HepG2 (cell line): ENCODE measurements around the gene MYL6B. TPM values are rescaled to one million over a fixed set of nuclear protein-coding genes. Genes with fewer than 3 reads are reported as not detected.

Experiments used
- AKAP8 ChIP-seq: sonication (generic); formaldehyde crosslinking; IDR thresholded peaks from 2 replicates; pipeline ENCODE4 v1.5.1; 2020; ENCODE audit warnings: mild to moderate bottlenecking, missing genetic modification reagents
- GABPB1 ChIP-seq: IDR thresholded peaks from 2 replicates; pipeline ENCODE4 v1.6.1; 2016; ENCODE audit warnings: mild to moderate bottlenecking, missing genetic modification reagents, moderate library complexity, missing compliant biosample characterization
- HOXA9 ChIP-seq: sonication (generic); formaldehyde crosslinking; IDR thresholded peaks from 2 replicates; pipeline ENCODE4 v1.8.1; 2022; ENCODE audit warnings: missing genetic modification reagents, mild to moderate bottlenecking, moderate library complexity, borderline replicate concordance
- LCORL ChIP-seq, 2 experiments: fragments of 450-650 bp in 1 of 2; sonication (generic) in 1 of 2; formaldehyde crosslinking in 1 of 2; IDR thresholded peaks; 2 replicates each; pipeline versions ENCODE4 v1.5.0 to v1.6.1; 2017 to 2020; ENCODE audit warnings: antibody characterized with exemption in 1 of 2, missing genetic modification reagents in 1 of 2
- NCOA2 ChIP-seq: sonication (generic); formaldehyde crosslinking; IDR thresholded peaks from 2 replicates; pipeline ENCODE4 v1.8.0; 2022; ENCODE audit warnings: inconsistent platforms
- PAX8 ChIP-seq: sonication (generic); formaldehyde crosslinking; IDR thresholded peaks from 2 replicates; pipeline ENCODE4 v1.8.0; 2022; ENCODE audit warnings: mild to moderate bottlenecking, missing genetic modification reagents, borderline replicate concordance
- RAD51 ChIP-seq: fragments of 450-650 bp; IDR thresholded peaks from 2 replicates; pipeline ENCODE4 v1.6.1; 2016; ENCODE audit warnings: borderline replicate concordance
- SMC3 ChIP-seq: IDR thresholded peaks from 2 replicates; pipeline ENCODE4 v1.6.1; 2011; ENCODE audit warnings: low read length, improper control_type of control experiment
- ZNF567 ChIP-seq: sonication (generic); formaldehyde crosslinking; IDR thresholded peaks from 2 replicates; pipeline ENCODE4 v1.8.1; 2023; ENCODE audit warnings: mild to moderate bottlenecking, missing genetic modification reagents, borderline replicate concordance
- ZSCAN29 ChIP-seq: sonication (generic); formaldehyde crosslinking; conservative IDR thresholded peaks from 2 replicates; pipeline ENCODE4 v1.4.0; 2020; ENCODE audit warnings: mild to moderate bottlenecking, missing genetic modification reagents
- polyA plus RNA-seq, 8 experiments: library from polyadenylated mRNA; depleted of rRNA in 3 of 8; stranded (reverse) in 7 of 8; unstranded in 1 of 8; fragments of >200 nt; fragmentation: Illumina TruSeq in 4 of 8; extraction: Trizol in 4 of 8; gene quantifications; 2 replicates each; pipeline versions ENCODE4 v1.2.1 to v1.2.3, GENCODE V29; 2011 to 2016; ENCODE audit warnings: low read depth in 4 of 8, missing spikeins in 1 of 8, mixed read lengths in 1 of 8; ENCODE audit not compliant: insufficient read depth in 1 of 8
- total RNA-seq, 5 experiments: library from RNA; depleted of rRNA; stranded (reverse); fragments of >200 nt; fragmentation: Illumina TruSeq; extraction: Trizol; gene quantifications; 2 replicates each; pipeline ENCODE4 v1.2.3, GENCODE V29; 2016; ENCODE audit warnings: low read depth in 1 of 5
- TF ChIP-seq, protein P1 (sequence below): sonication (generic); formaldehyde crosslinking; IDR thresholded peaks from 2 replicates; pipeline ENCODE4 v1.4.0; 2020; ENCODE audit warnings: missing genetic modification reagents
- TF ChIP-seq, protein P2 (sequence below): sonication (generic); formaldehyde crosslinking; IDR thresholded peaks from 2 replicates; pipeline ENCODE4 v1.5.0; 2020; ENCODE audit warnings: missing genetic modification reagents
- TF ChIP-seq, protein P3 (sequence below): IDR thresholded peaks from 2 replicates; pipeline ENCODE4 v1.4.0; 2020; ENCODE audit warnings: mild to moderate bottlenecking, missing genetic modification reagents
- TF ChIP-seq, protein P4 (sequence below): sonication (generic); formaldehyde crosslinking; IDR thresholded peaks from 2 replicates; pipeline ENCODE4 v1.4.0; 2020; ENCODE audit warnings: missing genetic modification reagents

MYL6B gene
- total and polyA plus RNA-seq, 2 of the 13 experiments (the other 11 are each of a cell fraction or from before 2014, with no cell fraction given) = 75.7 to 88.7 TPM

DNA sequence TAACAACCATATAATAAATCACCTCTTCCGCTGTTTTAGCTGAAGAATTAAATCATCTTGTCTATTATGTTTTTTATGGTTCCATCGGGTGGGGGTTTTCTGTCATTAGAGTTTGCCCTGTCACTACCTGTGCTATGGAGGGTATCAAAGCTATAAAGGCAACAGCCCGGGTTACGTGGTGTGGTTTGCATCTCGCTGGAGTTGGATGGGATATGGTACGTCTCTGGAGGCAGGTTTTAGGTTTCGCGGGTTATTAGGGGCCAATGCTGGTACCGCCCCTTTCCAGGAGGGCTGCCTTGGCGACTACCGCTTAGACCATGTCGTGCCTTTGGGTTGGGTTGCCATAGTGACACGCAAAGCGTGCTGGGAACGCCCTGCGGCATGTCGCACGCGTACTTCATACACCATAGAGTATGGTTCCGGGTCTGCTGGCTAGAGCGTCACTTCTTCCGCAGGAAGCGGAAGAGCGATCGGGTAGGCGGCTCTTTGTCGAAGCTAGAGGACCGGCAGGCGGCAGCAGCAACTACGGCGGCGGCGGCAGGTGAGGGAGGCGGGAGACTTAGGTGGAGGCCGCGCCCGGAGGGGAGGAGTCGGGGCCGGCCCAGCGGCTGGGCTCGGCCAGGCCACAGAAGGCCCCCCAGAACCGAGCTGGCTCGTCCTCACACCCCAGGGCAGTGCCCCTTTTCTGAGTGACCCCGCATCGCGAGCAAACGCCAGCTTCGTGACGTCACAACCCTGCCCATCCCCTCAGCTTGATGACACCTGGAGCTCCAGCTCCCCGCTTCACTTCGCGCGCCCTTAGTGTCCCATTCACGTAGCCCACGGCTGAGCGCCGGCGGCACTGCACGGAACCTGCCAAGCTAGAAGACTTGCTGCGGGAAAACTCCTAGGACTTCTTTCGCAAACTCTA lies 34.4 kb upstream of the MYL6B start, which contains the start of gene ZC3H10 (continued):
- TF ChIP-seq, protein P1, sequence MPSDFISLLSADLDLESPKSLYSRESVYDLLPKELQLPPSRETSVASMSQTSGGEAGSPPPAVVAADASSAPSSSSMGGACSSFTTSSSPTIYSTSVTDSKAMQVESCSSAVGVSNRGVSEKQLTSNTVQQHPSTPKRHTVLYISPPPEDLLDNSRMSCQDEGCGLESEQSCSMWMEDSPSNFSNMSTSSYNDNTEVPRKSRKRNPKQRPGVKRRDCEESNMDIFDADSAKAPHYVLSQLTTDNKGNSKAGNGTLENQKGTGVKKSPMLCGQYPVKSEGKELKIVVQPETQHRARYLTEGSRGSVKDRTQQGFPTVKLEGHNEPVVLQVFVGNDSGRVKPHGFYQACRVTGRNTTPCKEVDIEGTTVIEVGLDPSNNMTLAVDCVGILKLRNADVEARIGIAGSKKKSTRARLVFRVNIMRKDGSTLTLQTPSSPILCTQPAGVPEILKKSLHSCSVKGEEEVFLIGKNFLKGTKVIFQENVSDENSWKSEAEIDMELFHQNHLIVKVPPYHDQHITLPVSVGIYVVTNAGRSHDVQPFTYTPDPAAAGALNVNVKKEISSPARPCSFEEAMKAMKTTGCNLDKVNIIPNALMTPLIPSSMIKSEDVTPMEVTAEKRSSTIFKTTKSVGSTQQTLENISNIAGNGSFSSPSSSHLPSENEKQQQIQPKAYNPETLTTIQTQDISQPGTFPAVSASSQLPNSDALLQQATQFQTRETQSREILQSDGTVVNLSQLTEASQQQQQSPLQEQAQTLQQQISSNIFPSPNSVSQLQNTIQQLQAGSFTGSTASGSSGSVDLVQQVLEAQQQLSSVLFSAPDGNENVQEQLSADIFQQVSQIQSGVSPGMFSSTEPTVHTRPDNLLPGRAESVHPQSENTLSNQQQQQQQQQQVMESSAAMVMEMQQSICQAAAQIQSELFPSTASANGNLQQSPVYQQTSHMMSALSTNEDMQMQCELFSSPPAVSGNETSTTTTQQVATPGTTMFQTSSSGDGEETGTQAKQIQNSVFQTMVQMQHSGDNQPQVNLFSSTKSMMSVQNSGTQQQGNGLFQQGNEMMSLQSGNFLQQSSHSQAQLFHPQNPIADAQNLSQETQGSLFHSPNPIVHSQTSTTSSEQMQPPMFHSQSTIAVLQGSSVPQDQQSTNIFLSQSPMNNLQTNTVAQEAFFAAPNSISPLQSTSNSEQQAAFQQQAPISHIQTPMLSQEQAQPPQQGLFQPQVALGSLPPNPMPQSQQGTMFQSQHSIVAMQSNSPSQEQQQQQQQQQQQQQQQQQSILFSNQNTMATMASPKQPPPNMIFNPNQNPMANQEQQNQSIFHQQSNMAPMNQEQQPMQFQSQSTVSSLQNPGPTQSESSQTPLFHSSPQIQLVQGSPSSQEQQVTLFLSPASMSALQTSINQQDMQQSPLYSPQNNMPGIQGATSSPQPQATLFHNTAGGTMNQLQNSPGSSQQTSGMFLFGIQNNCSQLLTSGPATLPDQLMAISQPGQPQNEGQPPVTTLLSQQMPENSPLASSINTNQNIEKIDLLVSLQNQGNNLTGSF = no peak
- TF ChIP-seq, protein P2, sequence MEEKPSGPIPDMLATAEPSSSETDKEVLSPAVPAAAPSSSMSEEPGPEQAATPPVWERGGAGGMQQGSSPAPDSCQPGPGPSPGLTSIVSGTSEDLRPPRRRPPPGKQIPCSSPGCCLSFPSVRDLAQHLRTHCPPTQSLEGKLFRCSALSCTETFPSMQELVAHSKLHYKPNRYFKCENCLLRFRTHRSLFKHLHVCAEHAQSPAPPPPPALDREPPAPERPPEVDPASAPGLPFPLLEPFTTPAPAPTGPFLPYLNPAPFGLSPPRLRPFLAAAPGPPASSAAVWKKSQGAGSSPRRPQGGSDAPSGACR = peak; percentile 86; the same call in 1 of the 2 replicates
- no peak for TF ChIP-seq PAX8
- TF ChIP-seq LCORL (IDR thresholded peaks at IDR 0.05) = no peak
- peak; percentile 88 for TF ChIP-seq LCORL (CRISPR knock-in tag; IDR thresholded peaks at IDR 0.05)
- TF ChIP-seq, protein P3, sequence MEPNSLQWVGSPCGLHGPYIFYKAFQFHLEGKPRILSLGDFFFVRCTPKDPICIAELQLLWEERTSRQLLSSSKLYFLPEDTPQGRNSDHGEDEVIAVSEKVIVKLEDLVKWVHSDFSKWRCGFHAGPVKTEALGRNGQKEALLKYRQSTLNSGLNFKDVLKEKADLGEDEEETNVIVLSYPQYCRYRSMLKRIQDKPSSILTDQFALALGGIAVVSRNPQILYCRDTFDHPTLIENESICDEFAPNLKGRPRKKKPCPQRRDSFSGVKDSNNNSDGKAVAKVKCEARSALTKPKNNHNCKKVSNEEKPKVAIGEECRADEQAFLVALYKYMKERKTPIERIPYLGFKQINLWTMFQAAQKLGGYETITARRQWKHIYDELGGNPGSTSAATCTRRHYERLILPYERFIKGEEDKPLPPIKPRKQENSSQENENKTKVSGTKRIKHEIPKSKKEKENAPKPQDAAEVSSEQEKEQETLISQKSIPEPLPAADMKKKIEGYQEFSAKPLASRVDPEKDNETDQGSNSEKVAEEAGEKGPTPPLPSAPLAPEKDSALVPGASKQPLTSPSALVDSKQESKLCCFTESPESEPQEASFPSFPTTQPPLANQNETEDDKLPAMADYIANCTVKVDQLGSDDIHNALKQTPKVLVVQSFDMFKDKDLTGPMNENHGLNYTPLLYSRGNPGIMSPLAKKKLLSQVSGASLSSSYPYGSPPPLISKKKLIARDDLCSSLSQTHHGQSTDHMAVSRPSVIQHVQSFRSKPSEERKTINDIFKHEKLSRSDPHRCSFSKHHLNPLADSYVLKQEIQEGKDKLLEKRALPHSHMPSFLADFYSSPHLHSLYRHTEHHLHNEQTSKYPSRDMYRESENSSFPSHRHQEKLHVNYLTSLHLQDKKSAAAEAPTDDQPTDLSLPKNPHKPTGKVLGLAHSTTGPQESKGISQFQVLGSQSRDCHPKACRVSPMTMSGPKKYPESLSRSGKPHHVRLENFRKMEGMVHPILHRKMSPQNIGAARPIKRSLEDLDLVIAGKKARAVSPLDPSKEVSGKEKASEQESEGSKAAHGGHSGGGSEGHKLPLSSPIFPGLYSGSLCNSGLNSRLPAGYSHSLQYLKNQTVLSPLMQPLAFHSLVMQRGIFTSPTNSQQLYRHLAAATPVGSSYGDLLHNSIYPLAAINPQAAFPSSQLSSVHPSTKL = peak; percentile 65
- no peak for TF ChIP-seq SMC3
- peak; percentile 64 for TF ChIP-seq NCOA2 (CRISPR knock-in tag)
- TF ChIP-seq GABPB1 (CRISPR knock-in tag) = peak; percentile 99
- no peak for TF ChIP-seq ZSCAN29 (CRISPR knock-in tag)
- no peak for TF ChIP-seq ZNF567 (CRISPR knock-in tag)
- TF ChIP-seq RAD51 = no peak
- no peak for TF ChIP-seq HOXA9 (CRISPR knock-in tag)
- TF ChIP-seq, protein P4, sequence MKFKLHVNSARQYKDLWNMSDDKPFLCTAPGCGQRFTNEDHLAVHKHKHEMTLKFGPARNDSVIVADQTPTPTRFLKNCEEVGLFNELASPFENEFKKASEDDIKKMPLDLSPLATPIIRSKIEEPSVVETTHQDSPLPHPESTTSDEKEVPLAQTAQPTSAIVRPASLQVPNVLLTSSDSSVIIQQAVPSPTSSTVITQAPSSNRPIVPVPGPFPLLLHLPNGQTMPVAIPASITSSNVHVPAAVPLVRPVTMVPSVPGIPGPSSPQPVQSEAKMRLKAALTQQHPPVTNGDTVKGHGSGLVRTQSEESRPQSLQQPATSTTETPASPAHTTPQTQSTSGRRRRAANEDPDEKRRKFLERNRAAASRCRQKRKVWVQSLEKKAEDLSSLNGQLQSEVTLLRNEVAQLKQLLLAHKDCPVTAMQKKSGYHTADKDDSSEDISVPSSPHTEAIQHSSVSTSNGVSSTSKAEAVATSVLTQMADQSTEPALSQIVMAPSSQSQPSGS (CRISPR knock-in tag) = peak; percentile 92
- TF ChIP-seq AKAP8 (CRISPR knock-in tag) = peak; percentile 94
